ENCODE measurements around the gene BTNL3. TPM values are rescaled to one million over a fixed set of nuclear protein-coding genes. Genes with fewer than 3 reads are reported as not detected.

BTNL3 gene
- polyA plus RNA-seq, 1 of the 3 experiments (the other 2 are of a cell fraction) = not detected

GRCh38 chr5:181039471-181039870 is 50.8 kb downstream of the BTNL3 start:
- H3K79me2 ChIP-seq (ENCODE audit: insufficient read depth) = no peaks in the 10 kb centered on the region
- POLR2A ChIA-PET = no interaction called here
- no peak for DNase-seq

GRCh38 chr5:181039931-181040630 is 51.4 kb downstream of the BTNL3 start, which contains the start of gene BTNL9:
Gene BTNL9, plus strand, starts transcription at chr5:181040266. Its CDS starts 5,224 bp downstream, at chr5:181045490.
- H4K20me1 ChIP-seq (ENCODE audit: insufficient read depth) = no peaks in the 10 kb centered on the region
- no peaks in the 10 kb centered on the region for H3K79me2 ChIP-seq (ENCODE audit: insufficient read depth)
- no peaks in the 10 kb centered on the region for H3K36me3 ChIP-seq (replicated peaks in 1 of 2; ENCODE audit: control insufficient read depth in 1 of 2, insufficient read depth in 2 of 2, low read length in 1 of 2)
- H3K9ac ChIP-seq = no peak within 1 kb of the TSS
- no peaks in the 10 kb centered on the region for H3F3A ChIP-seq (replicated peaks; ENCODE audit: insufficient read depth)
- no peaks in the 10 kb centered on the region for H3K9me3 ChIP-seq
- ChIA-PET CTCF (no interaction called here), POLR2A (no interaction called here)
- H3K4me1 ChIP-seq (ENCODE audit: control insufficient read depth in 1 of 2, insufficient read depth in 2 of 2, low read depth in 1 of 2, low read length in 1 of 2) = no peaks in the 10 kb centered on the region
- no peak within 1 kb of the TSS for H2AFZ ChIP-seq (ENCODE audit: low read depth)
- H3K4me3 ChIP-seq (ENCODE audit: low read depth in 2 of 2, low read length in 1 of 2) = no peak within 1 kb of the TSS
- H3K9me2 ChIP-seq = no peaks in the 10 kb centered on the region
- H3K27ac ChIP-seq (ENCODE audit: low read depth in 2 of 2, low read length in 1 of 2) = no peak within 1 kb of the TSS
- WGBS (ENCODE audit: low lambda C conversion rate) = 9% methylated on average over 14 of the region's 17 CpGs
- peaks cover 72% of the 10 kb centered on the region for H3K27me3 ChIP-seq (ENCODE audit: insufficient read depth)
- no peak within 1 kb of the TSS for H3K4me2 ChIP-seq
- DNase-seq = no peak
- no peak for TF ChIP-seq SMC3 (IDR thresholded peaks at IDR 0.05; ENCODE audit: low read depth, low read length)
- no peak for TF ChIP-seq FOXJ3 (CRISPR knock-in tag; IDR thresholded peaks at IDR 0.05)
- no peak for TF ChIP-seq REST (IDR thresholded peaks at IDR 0.05; ENCODE audit: low read depth, low read length)
- no peak for TF ChIP-seq EZH2phosphoT487 (IDR thresholded peaks at IDR 0.05; ENCODE audit: borderline replicate concordance, low read depth)
- TF ChIP-seq JUND (IDR thresholded peaks at IDR 0.05) = no peak
- TF ChIP-seq GATA2 (CRISPR knock-in tag; IDR thresholded peaks at IDR 0.05) = no peak
- no peak for TF ChIP-seq CHD2 (IDR thresholded peaks at IDR 0.05; ENCODE audit: low read length, partially characterized antibody)
- no peak for TF ChIP-seq SIN3A (IDR thresholded peaks at IDR 0.05; ENCODE audit: borderline replicate concordance, low read depth, low read length)
- TF ChIP-seq RAD21 (IDR thresholded peaks at IDR 0.05; ENCODE audit: low read length) = no peak
- no peak for TF ChIP-seq TEAD4 (IDR thresholded peaks at IDR 0.05; ENCODE audit: borderline replicate concordance, insufficient read depth)

More at GRCh38 chr5:181039471-181039870, 50.8 kb downstream of the BTNL3 start:
- TF ChIP-seq EZH2phosphoT487 (IDR thresholded peaks at IDR 0.05; ENCODE audit: borderline replicate concordance, low read depth) (no peak), MAX (IDR thresholded peaks at IDR 0.05; ENCODE audit: low read depth) (no peak), YY1 (IDR thresholded peaks at IDR 0.05; ENCODE audit: low read depth) (no peak), CTCF (IDR thresholded peaks at IDR 0.05) (no peak), CHD2 (IDR thresholded peaks at IDR 0.05; ENCODE audit: low read length, partially characterized antibody) (no peak), POLR2AphosphoS5 (IDR thresholded peaks at IDR 0.05; ENCODE audit: low read depth, low read length) (no peak), RCOR1 (IDR thresholded peaks at IDR 0.05; ENCODE audit: low read length) (no peak), FOXM1 (IDR thresholded peaks at IDR 0.05; ENCODE audit: low read depth) (no peak), RAD21 (IDR thresholded peaks at IDR 0.05; ENCODE audit: low read length) (no peak), PBX3 (IDR thresholded peaks at IDR 0.05) (no peak), FOSL2 (IDR thresholded peaks at IDR 0.05; ENCODE audit: borderline replicate concordance, low read depth) (no peak)
- Histone ChIP-seq H3K27ac (ENCODE audit: low read depth in 2 of 2, low read length in 1 of 2) (no peak overlapping the region), H3F3A (replicated peaks; ENCODE audit: insufficient read depth) (no peaks in the 10 kb centered on the region), H3K36me3 (replicated peaks in 1 of 2; ENCODE audit: control insufficient read depth in 1 of 2, insufficient read depth in 2 of 2, low read length in 1 of 2) (no peaks in the 10 kb centered on the region), H3K9me3 (no peaks in the 10 kb centered on the region), H2AFZ (ENCODE audit: low read depth) (no peak overlapping the region), H3K9me2 (no peaks in the 10 kb centered on the region), H4K20me1 (ENCODE audit: insufficient read depth) (no peaks in the 10 kb centered on the region), H3K4me2 (no peak overlapping the region), H3K4me1 (ENCODE audit: control insufficient read depth in 1 of 2, insufficient read depth in 2 of 2, low read depth in 1 of 2, low read length in 1 of 2) (no peaks in the 10 kb centered on the region), H3K27me3 (ENCODE audit: insufficient read depth) (peaks cover 75% of the 10 kb centered on the region), H3K4me3 (ENCODE audit: low read depth in 2 of 2, low read length in 1 of 2) (no peak overlapping the region), H3K9ac (no peak overlapping the region)
- CTCF ChIA-PET = no interaction called here
- WGBS (ENCODE audit: low lambda C conversion rate) = 5% methylated on average over 8 of the region's 8 CpGs
